Activated CD4-positive, alpha-beta memory T cell treated with anti-CD3 and anti-CD28 coated beads, Interleukin-2, amount 10 ng/mL, durations not matched to agents 7 days and 5 days (primary cell): ENCODE results near the gene HVCN1. TPM values are rescaled to one million over a fixed set of nuclear protein-coding genes. Genes with fewer than 3 reads are reported as not detected.

Experiments
- CTCF ChIA-PET: fragments of 350-600 bp; sonication (Branson Sonifier 250); formaldehyde crosslinking; loops from one replicate; lab custom pipeline; 2021; ENCODE audit warnings: antibody characterized with exemption, inconsistent platforms; lab: Charles Lee
- POLR2A ChIA-PET: fragments of 350-600 bp; sonication (Branson Sonifier 250); formaldehyde crosslinking; loops from one replicate; lab custom pipeline; 2021; ENCODE audit warnings: antibody characterized with exemption; lab: Charles Lee
- DNase-seq: peaks from one replicate; pipeline ENCODE4 v3.0.0-alpha.2; 2020
- H3K27ac Mint-ChIP-seq: one replicate; pipeline ENCODE4 v1.8.0; 2021; ENCODE audit warnings: mild to moderate bottlenecking, mixed read lengths
- H3K27me3 Mint-ChIP-seq: one replicate; pipeline ENCODE4 v1.8.0; 2021; ENCODE audit warnings: mixed read lengths
- H3K36me3 Mint-ChIP-seq: one replicate; pipeline ENCODE4 v1.8.0; 2021; ENCODE audit warnings: low read depth, mixed read lengths
- H3K4me1 Mint-ChIP-seq: one replicate; pipeline ENCODE4 v1.8.0; 2021; ENCODE audit warnings: mixed read lengths
- H3K4me3 Mint-ChIP-seq: one replicate; pipeline ENCODE4 v1.8.0; 2021; ENCODE audit warnings: mild to moderate bottlenecking, mixed read lengths
- H3K9me3 Mint-ChIP-seq: one replicate; pipeline ENCODE4 v1.8.0; 2021; ENCODE audit warnings: mixed read lengths
- total RNA-seq, 2 experiments: library from RNA; stranded (reverse); gene quantifications; one replicate each; pipeline ENCODE4 v1.2.3, GENCODE V29; 2021

The HVCN1 gene
- total RNA-seq, 2 experiments from 2014 or later: 11.6 to 12.9 TPM

DNA sequence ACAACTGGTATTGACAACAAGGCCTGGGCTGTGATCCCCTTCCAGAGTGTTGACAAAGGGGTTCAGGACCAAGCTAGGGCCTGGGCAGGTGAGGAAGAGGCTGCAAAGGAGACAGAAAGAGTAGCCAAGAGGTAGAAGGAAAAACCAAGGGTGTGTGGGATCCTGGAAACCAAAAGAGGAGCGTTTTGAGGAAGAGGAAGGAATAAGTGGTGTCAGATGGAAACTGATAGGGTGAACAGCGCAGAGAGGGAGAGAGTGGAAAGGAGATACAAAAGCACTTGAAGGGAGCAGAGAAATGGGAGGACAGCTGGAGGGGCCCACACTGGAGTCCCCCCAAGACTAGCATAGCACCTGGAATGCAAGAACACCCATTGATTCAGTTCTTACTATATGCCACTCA is 8.3 kb upstream of the HVCN1 start:
- H3K4me3 Mint-ChIP-seq: no peak overlapping the region
- peaks cover 11% of the 10 kb centered on the region for H3K4me1 Mint-ChIP-seq
- no peak overlapping the region for H3K27ac Mint-ChIP-seq
- H3K36me3 Mint-ChIP-seq: no peaks in the 10 kb centered on the region
- H3K9me3 Mint-ChIP-seq: no peaks in the 10 kb centered on the region
- ChIA-PET CTCF (interaction anchor here (0.8 to 1.5 kb wide), 9 partner anchors 8 to 229 kb away, joined by 3 to 9 read pairs (median 3); partner anchors contain the start of genes FAM216A, GPN3 and HVCN1), POLR2A (interaction anchor here (1.0 to 1.7 kb wide), 3 partner anchors 95 to 247 kb away, joined by 3 to 4 read pairs (median 4); partner anchors contain the start of gene ARPC3)
- H3K27me3 Mint-ChIP-seq: no peaks in the 10 kb centered on the region
- DNase-seq: no peak

DNA sequence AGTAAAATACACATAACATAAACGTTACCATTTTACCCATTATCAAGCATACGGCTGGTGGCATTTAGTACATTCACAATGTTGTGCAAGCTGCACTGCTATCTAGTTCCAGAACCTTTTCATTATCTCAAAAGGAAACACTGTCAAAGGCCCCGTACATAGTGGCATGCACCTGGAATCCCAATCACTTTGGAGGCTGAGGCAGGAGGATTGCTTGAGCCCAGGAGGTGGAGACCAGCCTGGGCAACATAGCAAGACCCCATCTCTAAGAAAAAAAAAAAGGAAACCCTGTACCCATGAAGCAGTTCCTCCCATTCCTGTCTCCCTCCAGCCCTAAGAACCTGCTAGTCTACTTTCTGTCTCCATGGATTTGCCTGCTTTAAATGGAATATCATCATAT is 7.4 kb upstream of the HVCN1 start:
- H3K27ac Mint-ChIP-seq: no peak overlapping the region
- no peaks in the 10 kb centered on the region for H3K36me3 Mint-ChIP-seq
- no peak for DNase-seq
- ChIA-PET POLR2A (interaction anchor here (0.7 kb wide), 1 partner anchor 115 kb away, joined by 3 read pairs; no protein-coding TSS in a partner anchor), CTCF (no interaction called here)
- peaks cover 12% of the 10 kb centered on the region for H3K4me1 Mint-ChIP-seq
- no peaks in the 10 kb centered on the region for H3K9me3 Mint-ChIP-seq
- H3K27me3 Mint-ChIP-seq: no peaks in the 10 kb centered on the region
- no peak overlapping the region for H3K4me3 Mint-ChIP-seq

DNA sequence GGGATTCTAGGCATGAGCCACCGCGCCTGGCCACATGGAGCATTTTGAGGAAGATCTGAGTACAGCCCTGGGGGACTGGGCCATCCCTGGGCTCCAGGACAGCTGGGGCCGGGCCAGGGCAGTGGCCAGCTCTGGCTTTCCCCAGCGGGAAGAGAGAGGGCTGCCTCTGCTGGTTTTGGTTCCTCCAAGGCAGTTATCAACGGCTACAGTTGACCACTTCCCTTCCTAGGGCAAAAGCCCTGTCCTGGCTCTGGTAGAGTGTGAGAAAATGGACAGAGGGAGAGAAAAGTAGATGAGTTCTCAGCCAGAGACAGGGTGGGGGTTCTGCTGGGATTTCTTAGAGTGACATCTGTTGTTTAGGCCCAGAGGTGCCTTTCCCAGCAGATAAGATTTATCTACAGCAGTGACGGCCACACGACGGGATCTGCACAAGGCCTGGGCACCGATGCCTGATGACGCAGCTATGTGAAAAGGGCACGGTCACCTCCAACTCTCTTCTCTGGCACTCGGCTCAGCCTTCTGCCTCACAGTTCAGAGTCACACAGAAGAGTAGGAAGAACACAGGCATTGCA is 5.5 kb upstream of the HVCN1 start:
- DNase-seq: no peak
- peaks cover 26% of the 10 kb centered on the region for H3K4me1 Mint-ChIP-seq
- H3K36me3 Mint-ChIP-seq: no peaks in the 10 kb centered on the region
- ChIA-PET CTCF (interaction anchor here (1.2 kb wide), 1 partner anchor 93 kb away, joined by 3 read pairs; no protein-coding TSS in a partner anchor), POLR2A (no interaction called here)
- no peak overlapping the region for H3K4me3 Mint-ChIP-seq
- H3K9me3 Mint-ChIP-seq: no peaks in the 10 kb centered on the region
- no peak overlapping the region for H3K27ac Mint-ChIP-seq
- no peaks in the 10 kb centered on the region for H3K27me3 Mint-ChIP-seq

DNA sequence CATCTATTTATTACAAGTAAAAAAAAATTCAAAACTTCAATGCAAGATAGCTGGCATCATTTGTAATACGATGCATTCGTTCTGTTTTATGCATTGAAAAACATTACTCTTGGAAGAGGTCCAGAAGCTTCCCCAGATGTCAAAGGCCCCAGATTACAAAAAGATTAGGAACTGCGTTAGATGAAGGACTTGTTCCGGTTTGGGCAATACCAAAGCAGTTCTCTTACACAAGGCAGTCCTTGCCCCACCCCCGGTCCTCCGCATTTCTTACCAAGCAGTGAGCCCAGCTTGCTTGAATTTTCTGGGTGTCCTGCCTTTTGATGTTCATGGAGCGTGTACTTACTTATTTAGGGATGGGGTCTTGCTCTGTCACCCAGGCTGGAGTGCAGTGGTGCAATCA is 4.8 kb upstream of the HVCN1 start:
- Mint-ChIP-seq H3K4me1 (peaks cover 29% of the 10 kb centered on the region), H3K27me3 (no peaks in the 10 kb centered on the region), H3K27ac (no peak overlapping the region), H3K9me3 (no peaks in the 10 kb centered on the region), H3K4me3 (no peak overlapping the region), H3K36me3 (no peaks in the 10 kb centered on the region)
- DNase-seq: no peak
- CTCF ChIA-PET: interaction anchor here (0.8 to 1.2 kb wide), 3 partner anchors 12 to 181 kb away, joined by 3 read pairs; no protein-coding TSS in a partner anchor
- POLR2A ChIA-PET: interaction anchor here (0.6 kb wide), 1 partner anchor 357 kb away, joined by 3 read pairs; no protein-coding TSS in a partner anchor

DNA sequence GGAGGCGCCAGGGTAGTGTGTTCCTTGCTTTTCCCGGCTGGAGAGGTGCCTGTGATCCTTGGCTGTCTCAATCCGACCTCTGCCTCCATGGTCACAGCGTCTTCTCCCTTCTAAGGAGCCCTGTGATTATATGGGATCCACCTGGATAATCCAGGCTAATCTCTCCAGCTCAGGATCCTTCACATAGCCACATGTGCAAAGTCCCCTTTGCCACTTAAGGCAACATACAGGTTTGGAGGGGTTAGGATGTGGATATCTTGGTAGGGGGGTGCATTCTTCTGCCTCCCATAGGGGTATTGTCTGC is 1.2 kb upstream of the HVCN1 start:
- Mint-ChIP-seq H3K4me3 (peak overlapping the region; percentile 87), H3K9me3 (no peaks in the 10 kb centered on the region), H3K27me3 (peaks cover 8% of the 10 kb centered on the region), H3K4me1 (peaks cover 35% of the 10 kb centered on the region), H3K36me3 (peaks cover 3% of the 10 kb centered on the region), H3K27ac (peak overlapping the region; percentile 87)
- ChIA-PET CTCF (interaction anchor here (0.5 to 1.6 kb wide), 4 partner anchors 81 to 222 kb away, joined by 3 to 5 read pairs (median 4); partner anchors contain the start of genes FAM216A and GPN3), POLR2A (interaction anchor here (0.9 to 1.3 kb wide), 8 partner anchors 12 to 240 kb away, joined by 3 to 9 read pairs (median 4); partner anchors contain the start of genes ARPC3, FAM216A, GPN3 and PPP1CC)
- DNase-seq: no peak

DNA sequence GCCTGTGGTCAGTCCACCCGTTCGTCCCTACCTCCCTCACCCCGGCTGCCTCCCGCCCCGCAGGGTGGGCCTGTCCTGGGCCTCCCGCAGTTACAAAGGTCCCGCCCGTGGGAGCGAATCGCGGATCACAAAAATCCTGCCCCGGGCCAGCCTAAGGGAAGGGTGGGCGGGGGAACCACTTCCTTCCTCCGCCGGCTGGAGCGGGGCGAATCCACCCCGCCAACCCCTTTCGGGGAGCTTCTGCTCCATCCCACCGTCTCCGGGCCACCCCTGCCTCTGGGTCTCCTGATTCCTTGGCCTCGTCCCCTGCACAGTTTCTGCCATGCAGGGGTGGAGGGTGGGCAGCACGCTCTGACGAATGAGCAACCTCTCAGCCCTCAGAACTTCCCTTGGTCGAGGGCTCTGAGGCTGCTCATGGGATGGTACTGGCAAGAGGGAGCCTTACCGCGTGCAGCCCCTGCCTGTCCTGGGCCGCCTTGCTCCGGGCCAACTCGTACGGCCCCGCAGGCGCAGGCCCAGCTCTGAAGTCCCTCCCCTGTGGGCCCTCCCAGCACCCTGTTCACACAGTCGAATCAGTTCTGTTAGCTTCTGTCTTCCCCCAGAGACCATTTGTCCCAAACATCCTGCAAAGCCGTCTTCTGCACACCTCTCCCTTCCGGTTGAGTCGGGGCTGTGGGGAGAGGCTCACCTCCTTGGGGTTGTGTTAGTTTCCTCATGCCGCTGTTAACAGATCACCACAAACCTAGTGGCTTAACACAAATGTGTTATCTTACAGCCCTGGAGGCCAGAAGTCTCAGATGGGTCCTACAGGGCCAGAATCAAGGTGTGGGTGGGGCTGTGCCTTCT is 589 bp upstream of the HVCN1 start:
- Mint-ChIP-seq H3K36me3 (peaks cover 3% of the 10 kb centered on the region), H3K4me1 (peaks cover 35% of the 10 kb centered on the region), H3K27ac (peak overlapping the region; percentile 87), H3K27me3 (peaks cover 8% of the 10 kb centered on the region), H3K4me3 (peak overlapping the region; percentile 87), H3K9me3 (no peaks in the 10 kb centered on the region)
- ChIA-PET CTCF (interaction anchor here (0.5 to 1.6 kb wide), 5 partner anchors 8 to 222 kb away, joined by 3 to 5 read pairs (median 3); partner anchors contain the start of genes FAM216A and GPN3), POLR2A (interaction anchor here (0.7 to 1.3 kb wide), 11 partner anchors 8 to 258 kb away, joined by 3 to 9 read pairs (median 4); partner anchors contain the start of genes ARPC3, FAM216A, GPN3 and PPP1CC)
- DNase-seq: peak; percentile 77

DNA sequence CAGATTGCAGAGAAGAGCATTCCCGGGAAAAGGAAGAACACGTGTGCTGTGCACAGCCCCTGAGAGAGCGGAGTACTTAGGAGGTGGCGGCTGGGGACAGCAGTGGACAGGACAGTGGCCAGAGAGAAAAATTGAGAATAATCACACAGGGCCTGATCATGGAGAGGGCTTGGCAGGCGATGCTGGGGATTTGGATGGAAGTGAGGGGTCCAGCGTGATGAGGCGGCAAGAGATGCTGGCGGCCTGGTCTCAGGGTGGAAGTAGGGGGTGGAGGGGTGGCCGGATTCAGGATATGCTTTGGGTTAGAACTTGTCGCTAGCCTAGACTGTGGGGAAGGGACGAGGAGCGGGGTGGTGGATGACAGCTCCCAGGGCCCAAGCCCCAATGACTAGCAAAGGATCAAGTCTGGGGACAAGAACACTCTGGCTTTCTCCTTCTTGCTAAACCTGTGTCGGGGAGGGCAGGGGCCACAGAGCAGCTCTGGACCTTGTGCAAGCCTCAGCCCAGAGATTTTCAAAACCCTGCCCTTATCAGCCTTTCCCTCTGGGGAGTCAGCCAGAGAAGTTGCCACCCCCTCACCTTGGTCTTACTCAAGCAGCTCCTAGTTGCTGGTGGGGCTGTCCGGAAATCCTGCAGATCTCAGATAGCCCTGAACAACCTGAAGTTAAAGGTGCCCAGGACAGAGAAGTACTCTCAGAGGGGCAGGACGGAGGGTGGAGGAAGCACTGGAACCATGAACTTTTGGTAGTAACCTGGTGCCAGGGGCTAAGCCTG is 1.3 kb downstream of the HVCN1 start:
- DNase-seq: no peak
- Mint-ChIP-seq H3K4me3 (peak overlapping the region; percentile 76), H3K36me3 (peaks cover 3% of the 10 kb centered on the region), H3K27ac (peak overlapping the region; percentile 17), H3K9me3 (no peaks in the 10 kb centered on the region), H3K4me1 (peaks cover 35% of the 10 kb centered on the region), H3K27me3 (peaks cover 8% of the 10 kb centered on the region)
- ChIA-PET POLR2A (no interaction called here), CTCF (interaction anchor here (1.0 kb wide), 1 partner anchor 82 kb away, joined by 3 read pairs; no protein-coding TSS in a partner anchor)

DNA sequence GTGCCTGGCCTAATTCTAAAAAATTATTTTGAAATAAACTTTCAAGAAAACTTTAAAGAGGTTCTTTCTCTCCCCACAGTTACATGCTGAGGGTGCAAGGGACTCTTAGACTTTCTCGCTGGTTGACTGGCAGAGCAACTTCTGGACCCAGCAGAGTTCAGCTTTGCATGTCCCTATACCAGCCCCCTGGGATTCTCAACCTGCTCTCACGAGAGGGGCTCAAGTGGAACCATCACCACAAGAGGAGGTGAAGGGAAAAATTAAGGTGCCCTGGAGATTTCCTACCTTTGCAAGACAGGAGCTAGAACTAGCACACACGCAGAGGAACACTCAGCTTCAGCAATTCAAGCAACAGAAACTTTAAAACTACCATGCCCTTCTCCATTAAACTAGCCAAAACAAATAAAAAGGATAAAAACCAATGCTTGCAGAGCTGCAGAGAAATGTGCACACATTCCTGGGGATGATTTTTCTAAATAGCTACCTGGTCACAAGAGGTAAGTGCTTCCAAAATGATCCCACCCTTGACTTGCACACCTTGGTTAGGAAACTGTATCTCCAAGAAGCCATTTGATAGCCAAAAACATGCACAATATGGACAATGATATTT is 2.5 kb downstream of the HVCN1 start:
- Mint-ChIP-seq H3K27me3 (peaks cover 8% of the 10 kb centered on the region), H3K4me1 (peaks cover 33% of the 10 kb centered on the region), H3K4me3 (no peak overlapping the region), H3K36me3 (peaks cover 6% of the 10 kb centered on the region), H3K27ac (no peak overlapping the region), H3K9me3 (no peaks in the 10 kb centered on the region)
- ChIA-PET POLR2A (no interaction called here), CTCF (no interaction called here)
- DNase-seq: no peak

DNA sequence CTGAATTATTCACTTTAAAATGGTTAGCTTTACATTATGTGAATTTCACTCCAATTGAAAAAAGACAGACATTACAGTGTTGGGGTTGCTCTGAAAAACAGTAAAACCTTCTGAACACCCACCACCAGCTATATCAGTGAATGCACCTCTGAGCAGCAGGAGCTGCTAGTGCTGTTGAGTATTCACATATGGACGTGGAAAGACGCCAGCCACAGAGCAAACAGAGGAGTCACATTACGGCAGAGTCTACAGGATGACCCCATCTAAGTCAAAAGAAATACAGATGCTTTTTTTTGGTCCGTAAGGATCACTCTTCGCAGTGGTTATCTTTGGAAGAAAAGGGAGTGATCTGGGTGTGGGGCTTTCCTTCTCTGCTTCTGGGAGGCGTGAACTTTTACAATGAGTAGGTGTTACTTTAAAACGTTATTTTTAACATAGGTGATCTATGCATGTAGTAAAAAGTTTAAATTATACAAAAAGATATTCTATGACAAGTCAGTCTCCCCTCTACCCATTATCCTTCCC is 4.5 kb downstream of the HVCN1 start:
- DNase-seq: no peak
- Mint-ChIP-seq H3K27ac (no peak overlapping the region), H3K27me3 (peaks cover 8% of the 10 kb centered on the region), H3K4me1 (peaks cover 19% of the 10 kb centered on the region), H3K9me3 (no peaks in the 10 kb centered on the region), H3K36me3 (peaks cover 6% of the 10 kb centered on the region), H3K4me3 (no peak overlapping the region)
- ChIA-PET POLR2A (no interaction called here), CTCF (no interaction called here)

DNA sequence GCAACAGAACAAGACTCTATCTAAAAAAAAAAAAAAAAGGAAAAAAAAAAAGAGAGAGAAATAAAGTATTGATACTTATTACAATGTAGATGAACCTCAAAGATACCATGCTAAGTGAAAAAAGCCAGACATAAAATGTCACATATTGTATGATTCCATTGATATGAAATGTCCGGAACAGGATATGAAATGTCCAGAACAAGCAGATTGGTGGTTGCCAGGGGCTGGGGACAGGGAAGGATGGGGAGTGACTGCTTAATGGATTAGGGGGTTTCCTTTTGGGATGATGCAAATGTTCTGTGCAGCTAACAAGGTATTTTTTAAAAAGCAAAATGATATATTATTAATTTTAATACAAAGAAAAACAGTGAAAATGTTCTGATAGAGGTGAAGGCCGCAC is 5.0 kb downstream of the HVCN1 start:
- H3K9me3 Mint-ChIP-seq: no peaks in the 10 kb centered on the region
- H3K27ac Mint-ChIP-seq: no peak overlapping the region
- POLR2A ChIA-PET: no interaction called here
- H3K4me3 Mint-ChIP-seq: no peak overlapping the region
- peaks cover 8% of the 10 kb centered on the region for H3K27me3 Mint-ChIP-seq
- peaks cover 17% of the 10 kb centered on the region for H3K4me1 Mint-ChIP-seq
- CTCF ChIA-PET: interaction anchor here (0.7 kb wide), 1 partner anchor 76 kb away, joined by 6 read pairs; no protein-coding TSS in a partner anchor
- H3K36me3 Mint-ChIP-seq: peaks cover 6% of the 10 kb centered on the region
- no peak for DNase-seq

DNA sequence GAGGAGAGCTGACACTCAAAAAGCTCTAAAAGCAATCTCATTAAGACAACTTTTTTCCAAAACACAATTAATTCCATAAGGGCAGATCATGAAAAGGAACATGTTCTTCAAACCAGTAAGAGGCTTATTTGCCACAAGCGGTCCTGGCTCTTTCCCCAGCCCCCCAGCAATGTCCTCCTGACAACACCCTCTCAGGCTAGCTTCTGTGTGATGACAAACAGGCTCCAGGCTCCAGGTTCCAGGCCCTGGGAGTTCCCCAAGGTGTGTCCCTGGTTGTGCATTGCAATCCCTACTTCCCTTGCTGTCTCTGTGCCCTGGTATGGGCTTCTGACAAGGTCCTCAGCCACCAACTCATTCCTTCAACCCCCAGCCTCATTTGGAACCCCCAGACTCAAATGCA is 8.9 kb downstream of the HVCN1 start:
- no peaks in the 10 kb centered on the region for H3K9me3 Mint-ChIP-seq
- POLR2A ChIA-PET: no interaction called here
- no peak overlapping the region for H3K4me3 Mint-ChIP-seq
- no peak for DNase-seq
- H3K36me3 Mint-ChIP-seq: peaks cover 13% of the 10 kb centered on the region
- peaks cover 16% of the 10 kb centered on the region for H3K4me1 Mint-ChIP-seq
- H3K27ac Mint-ChIP-seq: no peak overlapping the region
- no peaks in the 10 kb centered on the region for H3K27me3 Mint-ChIP-seq
- CTCF ChIA-PET: no interaction called here

DNA sequence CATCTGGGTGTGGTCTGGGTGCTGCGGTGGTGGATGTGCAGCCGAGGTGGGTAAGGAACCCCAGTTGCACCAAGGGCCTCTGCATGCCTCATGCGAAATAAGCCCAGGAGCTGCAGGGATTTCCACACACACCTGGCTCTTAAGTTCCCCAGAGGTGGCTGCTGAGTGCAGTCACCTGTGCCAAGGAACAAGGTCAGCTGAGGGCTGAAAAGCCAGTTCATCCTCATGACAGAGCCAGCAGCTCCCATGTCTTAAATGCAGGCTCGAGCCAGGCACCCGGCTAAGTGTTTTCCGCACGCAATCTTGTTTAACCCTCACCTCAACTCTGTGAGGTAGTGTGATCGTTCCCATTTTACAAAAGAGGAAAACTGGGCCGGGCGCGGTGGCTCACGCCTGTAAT is 9.7 kb downstream of the HVCN1 start:
- ChIA-PET CTCF (interaction anchor here (1.8 kb wide), 1 partner anchor 15 kb away, joined by 4 read pairs; no protein-coding TSS in a partner anchor), POLR2A (no interaction called here)
- H3K27ac Mint-ChIP-seq: no peak overlapping the region
- no peaks in the 10 kb centered on the region for H3K27me3 Mint-ChIP-seq
- H3K9me3 Mint-ChIP-seq: peaks cover 3% of the 10 kb centered on the region
- H3K4me1 Mint-ChIP-seq: peaks cover 22% of the 10 kb centered on the region
- H3K36me3 Mint-ChIP-seq: peaks cover 19% of the 10 kb centered on the region
- no peak overlapping the region for H3K4me3 Mint-ChIP-seq
- DNase-seq: no peak
